Natural killer cell (primary cell): ENCODE data around the gene CDH13. TPM values are rescaled to one million over a fixed set of nuclear protein-coding genes. Genes with fewer than 3 reads are reported as not detected.
A peak's percentile ranks its signal among the peaks of the same experiment; 100 is the strongest.

Experiments used
- ATAC-seq, 3 donors: fragments of 150-1000 bp in 2 of 3; fragments of 200-7000 bp in 1 of 3; cut with Tn5 transposase; 1 replicate in 1 of 3; 2 replicates in 2 of 3; pipeline ENCODE4 v1.10.0; 2021; ENCODE audit warnings: mild to moderate bottlenecking in 2 of 3, moderate library complexity in 2 of 3
- DNase-seq, 2 donors: peaks; one replicate each; pipeline versions ENCODE4 v3.0.0 to v3.0.0-alpha.2; 2013 to 2021; ENCODE audit warnings: mixed read lengths in 1 of 2
- H3K27ac ChIP-seq: one replicate; pipeline ENCODE4 v1.5.1; 2013; ENCODE audit warnings: mild to moderate bottlenecking, low read length
- H3K27me3 ChIP-seq: one replicate; pipeline ENCODE4 v1.6.1; 2013; ENCODE audit warnings: low read length; ENCODE audit not compliant: control insufficient read depth, insufficient read depth
- H3K36me3 ChIP-seq: one replicate; pipeline ENCODE4 v1.6.1; 2013; ENCODE audit warnings: low read length; ENCODE audit not compliant: control insufficient read depth, insufficient read depth
- H3K4me1 ChIP-seq: one replicate; pipeline ENCODE4 v1.6.1; 2013; ENCODE audit warnings: low read length; ENCODE audit not compliant: control insufficient read depth, insufficient read depth
- H3K4me3 ChIP-seq: one replicate; pipeline ENCODE4 v1.5.1; 2013; ENCODE audit warnings: low read length
- H3K9me3 ChIP-seq: one replicate; pipeline ENCODE4 v1.6.1; 2013; ENCODE audit warnings: low read length; ENCODE audit not compliant: control insufficient read depth, insufficient read depth
- H3K27ac Mint-ChIP-seq, 2 donors: one replicate each; pipeline ENCODE4 v1.8.0; 2022; ENCODE audit warnings: mild to moderate bottlenecking in 2 of 2, mixed read lengths in 2 of 2, moderate library complexity in 1 of 2
- H3K27me3 Mint-ChIP-seq, 2 donors: one replicate each; pipeline ENCODE4 v1.8.0; 2022; ENCODE audit warnings: low read depth in 2 of 2, mixed read lengths in 2 of 2
- H3K36me3 Mint-ChIP-seq: one replicate; pipeline ENCODE4 v1.8.0; 2022; ENCODE audit warnings: mixed read lengths
- H3K4me1 Mint-ChIP-seq, 2 donors: one replicate each; pipeline ENCODE4 v1.8.0; 2022; ENCODE audit warnings: mixed read lengths in 2 of 2
- H3K4me3 Mint-ChIP-seq: one replicate; pipeline ENCODE4 v1.8.0; 2022; ENCODE audit warnings: mild to moderate bottlenecking, moderate library complexity, mixed read lengths
- H3K9me3 Mint-ChIP-seq, 2 donors: one replicate each; pipeline ENCODE4 v1.8.0; 2022; ENCODE audit warnings: mixed read lengths in 2 of 2
- WGBS: methylation state at CpG from one replicate; pipeline ENCODE4 v1.1.7; 2013; ENCODE audit warnings: missing lambda C conversion rate; ENCODE audit not compliant: insufficient coverage; 5-methylcytosine and 5-hydroxymethylcytosine counted together
- intact Hi-C: fragments of 100-400 bp; cut with micrococcal nuclease; formaldehyde crosslinking; loops from one replicate; pipeline ENCODE4 v1.14.2; 2022
- total RNA-seq, 4 donors: library from RNA; stranded (reverse); fragments of 120-200 nt in 1 of 4; gene quantifications; one replicate each; pipeline versions ENCODE4 v1.2.3 to v1.2.4, GENCODE V29; 2013 to 2022
- TF ChIP-seq, protein P1 (sequence below): fragments of 200-600 bp; IDR thresholded peaks from one replicate; pipeline ENCODE4 v1.8.0; 2022; ENCODE audit warnings: antibody characterized with exemption

Gene CDH13
- total RNA-seq, 3 donors from 2014 or later (not counting 1 experiment from before 2014, with no cell fraction given), result not detected

DNA sequence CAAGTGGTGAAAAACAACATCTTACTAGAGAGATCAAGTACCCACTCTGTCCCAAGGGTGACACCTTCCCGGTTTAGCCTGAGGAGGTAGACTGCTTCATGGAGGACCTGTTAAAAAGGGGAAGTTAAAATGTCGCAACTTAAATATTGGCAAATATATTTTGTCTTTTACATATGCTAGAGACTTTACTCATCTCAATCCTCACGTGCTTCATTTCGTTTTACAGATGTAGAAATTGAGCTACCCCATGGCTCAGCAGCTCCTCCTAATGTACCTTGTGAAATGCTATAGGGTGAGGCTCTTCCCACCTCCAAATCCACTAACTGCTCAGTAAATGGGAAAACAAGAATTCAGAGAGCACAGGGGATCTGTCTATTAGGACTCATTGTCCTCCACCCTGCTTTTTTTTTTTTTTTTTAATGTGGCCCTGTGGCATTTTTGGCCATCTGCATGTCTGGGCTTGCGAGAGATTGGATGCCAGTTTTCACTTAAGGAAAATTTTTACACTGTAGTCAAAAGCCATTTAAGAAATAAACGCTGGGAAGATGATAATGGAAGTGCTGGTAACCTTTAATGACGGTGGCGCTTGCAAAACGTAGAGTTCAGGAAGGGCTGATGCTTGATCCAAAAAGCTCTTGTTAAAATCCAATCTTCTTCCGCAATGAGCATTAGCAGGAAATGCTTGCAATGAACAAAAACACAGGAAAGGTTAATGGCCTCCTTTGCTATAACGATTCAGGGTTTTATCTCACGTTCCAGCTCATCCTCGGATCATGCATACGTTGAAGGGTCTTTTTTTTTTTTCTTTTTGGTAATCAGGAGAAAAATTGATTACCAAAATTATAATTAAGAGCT lies 1220.8 kb downstream of the CDH13 start:
- Histone ChIP-seq H3K4me1 (peaks cover 4% of the 10 kb centered on the region), H3K36me3 (no peaks in the 10 kb centered on the region), H3K9me3 (no peaks in the 10 kb centered on the region), H3K27ac (no peak overlapping the region), H3K4me3 (no peak overlapping the region), H3K27me3 (no peaks in the 10 kb centered on the region)
- ATAC-seq, result peak in 1 of 3 donors; percentile 24
- H3K27me3 Mint-ChIP-seq, result peaks cover 5 to 6% of the 10 kb centered on the region in 2 donors
- no peak overlapping the region for H3K27ac Mint-ChIP-seq
- no peak overlapping the region for H3K4me3 Mint-ChIP-seq
- no peak for DNase-seq
- intact Hi-C loops, result no loop called here
- WGBS, result 87% methylated on average over 10 of the region's 14 CpGs
- no peaks in the 10 kb centered on the region for H3K36me3 Mint-ChIP-seq
- H3K4me1 Mint-ChIP-seq, result no peaks in the 10 kb centered on the region
- TF ChIP-seq, protein P1, sequence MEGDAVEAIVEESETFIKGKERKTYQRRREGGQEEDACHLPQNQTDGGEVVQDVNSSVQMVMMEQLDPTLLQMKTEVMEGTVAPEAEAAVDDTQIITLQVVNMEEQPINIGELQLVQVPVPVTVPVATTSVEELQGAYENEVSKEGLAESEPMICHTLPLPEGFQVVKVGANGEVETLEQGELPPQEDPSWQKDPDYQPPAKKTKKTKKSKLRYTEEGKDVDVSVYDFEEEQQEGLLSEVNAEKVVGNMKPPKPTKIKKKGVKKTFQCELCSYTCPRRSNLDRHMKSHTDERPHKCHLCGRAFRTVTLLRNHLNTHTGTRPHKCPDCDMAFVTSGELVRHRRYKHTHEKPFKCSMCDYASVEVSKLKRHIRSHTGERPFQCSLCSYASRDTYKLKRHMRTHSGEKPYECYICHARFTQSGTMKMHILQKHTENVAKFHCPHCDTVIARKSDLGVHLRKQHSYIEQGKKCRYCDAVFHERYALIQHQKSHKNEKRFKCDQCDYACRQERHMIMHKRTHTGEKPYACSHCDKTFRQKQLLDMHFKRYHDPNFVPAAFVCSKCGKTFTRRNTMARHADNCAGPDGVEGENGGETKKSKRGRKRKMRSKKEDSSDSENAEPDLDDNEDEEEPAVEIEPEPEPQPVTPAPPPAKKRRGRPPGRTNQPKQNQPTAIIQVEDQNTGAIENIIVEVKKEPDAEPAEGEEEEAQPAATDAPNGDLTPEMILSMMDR, result no peak
- no peaks in the 10 kb centered on the region for H3K9me3 Mint-ChIP-seq

DNA sequence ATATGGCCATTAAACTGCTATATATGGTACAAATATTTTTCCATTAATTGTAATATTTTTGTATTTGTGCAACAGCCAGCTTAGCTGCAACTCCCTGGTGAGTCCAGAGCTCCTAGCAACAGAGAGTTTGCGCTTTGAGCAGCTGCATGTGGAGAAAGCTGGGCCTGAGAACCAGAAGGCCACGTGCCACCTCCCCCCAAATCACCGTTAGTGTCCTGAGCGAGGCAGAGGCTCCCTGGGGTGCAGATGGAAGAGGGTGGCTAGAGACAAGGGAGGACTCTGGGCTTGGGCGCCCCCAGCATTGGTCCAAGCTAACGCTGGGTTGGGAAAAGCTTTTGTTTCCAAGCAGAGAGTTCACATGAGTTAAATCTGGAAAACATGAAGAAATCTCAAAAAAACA lies 1222.7 kb downstream of the CDH13 start:
- no peak for ATAC-seq
- no peaks in the 10 kb centered on the region for H3K9me3 ChIP-seq
- Mint-ChIP-seq H3K4me1 (no peaks in the 10 kb centered on the region), H3K4me3 (no peak overlapping the region), H3K36me3 (no peaks in the 10 kb centered on the region), H3K27ac (no peak overlapping the region), H3K27me3 (peaks cover 6 to 7% of the 10 kb centered on the region in 2 donors), H3K9me3 (no peaks in the 10 kb centered on the region)
- no peaks in the 10 kb centered on the region for H3K36me3 ChIP-seq
- DNase-seq, result no peak
- no peak overlapping the region for H3K27ac ChIP-seq
- 87% methylated on average over 6 of the region's 6 CpGs for WGBS
- no peak overlapping the region for H3K4me3 ChIP-seq
- TF ChIP-seq, protein P1, result no peak
- no peaks in the 10 kb centered on the region for H3K27me3 ChIP-seq
- intact Hi-C loops, result no loop called here
- no peaks in the 10 kb centered on the region for H3K4me1 ChIP-seq
